ENCODE data around the gene MYL10. TPM values are rescaled to one million over a fixed set of nuclear protein-coding genes. Genes with fewer than 3 reads are reported as not detected.

MYL10 gene
- total and polyA plus RNA-seq, 2 of the 8 experiments (the other 6 are each of a cell fraction or from before 2014, with no cell fraction given): 0.18 TPM; not detected in 1

DNA sequence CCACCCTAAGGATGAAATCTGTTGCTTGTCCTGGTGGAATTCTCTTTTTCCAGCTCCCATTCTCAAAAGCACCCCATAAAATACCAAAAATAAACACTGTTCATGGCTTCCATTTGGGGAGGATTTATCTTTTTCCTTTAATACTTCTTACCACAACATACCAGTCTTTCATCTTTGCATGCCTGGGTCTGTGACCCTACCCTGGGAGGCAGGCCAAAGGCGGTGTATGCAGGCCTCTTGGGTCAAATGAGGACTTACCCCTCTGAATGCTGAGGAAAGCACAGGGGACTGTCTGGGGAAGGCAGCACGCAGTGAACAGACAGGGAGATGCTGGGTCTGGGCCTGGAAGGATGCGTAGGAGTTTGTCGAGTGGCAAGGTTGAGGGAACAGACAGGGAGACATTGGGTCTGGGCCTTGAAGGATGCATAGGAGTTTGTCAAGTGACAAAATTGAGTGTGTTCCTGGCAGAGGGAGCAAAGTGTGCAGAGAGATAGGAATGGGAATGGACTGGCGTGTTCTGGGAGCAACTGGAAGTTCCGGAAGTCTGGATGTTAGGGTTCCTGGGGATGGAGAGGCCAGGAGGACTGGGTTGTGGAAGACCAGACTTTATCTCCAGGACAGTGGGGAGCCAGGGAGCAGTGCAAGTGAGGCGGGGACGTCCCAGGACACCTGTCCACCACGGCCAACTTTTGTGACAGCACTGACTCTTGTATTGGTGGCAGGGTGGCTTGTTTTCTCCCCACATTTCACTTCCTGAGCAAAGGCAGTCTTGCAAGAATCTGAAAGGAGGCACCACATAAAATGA lies 40.8 kb downstream of the MYL10 start (continued):
- TF ChIP-seq CREB1 (IDR thresholded peaks at IDR 0.05) (no peak), POLR2AphosphoS5 (IDR thresholded peaks at IDR 0.05; ENCODE audit: low read depth, low read length) (no peak), EP300 (IDR thresholded peaks at IDR 0.05; ENCODE audit: borderline replicate concordance in 1 of 2, low read depth in 2 of 2, low read length in 2 of 2) (no peak), GTF2F1 (IDR thresholded peaks at IDR 0.05; ENCODE audit: borderline replicate concordance, low read depth, low read length) (no peak), SIN3A (conservative IDR thresholded peaks at IDR 0.05 in 1 of 2, IDR thresholded peaks at IDR 0.05 in 1 of 2; ENCODE audit: low read depth in 1 of 2, low read length in 2 of 2) (no peak), HDAC2 (IDR thresholded peaks at IDR 0.05; ENCODE audit: borderline replicate concordance in 1 of 2, low read depth in 2 of 2, low read length in 2 of 2) (no peak), CBX5 (IDR thresholded peaks at IDR 0.05; ENCODE audit: low read depth, low read length) (no peak)
